GM21367 (cell line): ENCODE data around the gene HECTD4.
"Not testable (repeated sequence)": the region's sequence is repeated elsewhere in the genome, so short reads cannot be mapped to it uniquely, and the experiment has no call there.

ENCODE experiments used
- ATAC-seq: cut with Tn5 transposase; IDR thresholded peaks from one replicate; pipeline ENCODE4 v1.9.1; 2021; ENCODE audit not compliant: unreplicated experiment

The HECTD4 gene

GRCh38 chr12:112164011-112164660, 218.1 kb downstream of the HECTD4 start:
- no peak for ATAC-seq

- ATAC-seq, result no peak
These were observed 218.7 kb downstream of the HECTD4 start for GRCh38 chr12:112163471-112163991.

- ATAC-seq, result no peak
These were observed 219.2 kb downstream of the HECTD4 start for GRCh38 chr12:112163056-112163455.

GRCh38 chr12:112162241-112162790, 219.9 kb downstream of the HECTD4 start:
- ATAC-seq, result no peak

DNA sequence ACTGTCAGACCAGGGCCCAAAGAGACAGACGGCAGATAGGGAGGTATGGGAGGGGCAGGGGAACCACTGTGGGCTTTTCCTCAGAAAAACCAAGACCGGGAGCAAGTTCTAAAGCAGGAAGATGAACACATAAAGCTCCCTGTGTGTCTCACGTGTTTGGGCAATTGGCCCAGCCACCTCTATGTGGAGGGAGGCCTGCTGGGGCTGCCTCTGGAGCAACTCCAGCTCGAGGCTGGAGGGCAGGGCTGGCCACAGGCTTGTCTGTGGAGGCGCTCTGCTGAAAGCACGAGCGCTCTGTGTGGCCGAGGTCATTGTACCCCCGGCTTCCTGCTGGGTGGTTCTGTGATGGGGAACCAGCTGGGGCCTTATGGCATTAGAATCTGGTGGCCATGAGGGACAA, 220.5 kb downstream of the HECTD4 start:
- no peak for ATAC-seq

GRCh38 chr12:112160611-112161010, 221.6 kb downstream of the HECTD4 start:
- no peak for ATAC-seq

DNA sequence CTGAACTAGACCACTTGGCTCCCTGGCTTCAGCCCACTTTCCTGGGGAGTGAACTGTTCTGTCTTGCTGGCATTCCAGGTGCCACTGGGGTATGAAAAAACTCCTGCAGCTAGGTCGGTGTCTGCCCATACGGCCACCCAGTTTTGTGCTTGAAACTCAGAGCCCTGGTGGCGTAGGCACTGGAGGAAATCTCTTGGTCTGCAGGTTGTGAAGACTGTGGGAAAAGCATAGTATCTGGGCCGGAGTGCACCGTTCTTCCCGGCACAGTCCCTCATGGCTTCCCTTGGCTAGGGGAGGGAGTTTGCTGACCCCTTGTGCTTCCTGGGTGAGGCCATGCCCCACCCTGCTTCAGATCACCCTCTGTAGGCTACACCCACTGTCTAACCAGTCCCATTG, 223.1 kb downstream of the HECTD4 start:
- no peak for ATAC-seq

- not testable (repeated sequence) for ATAC-seq
These were observed 223.6 kb downstream of the HECTD4 start for GRCh38 chr12:112158461-112159145.

DNA sequence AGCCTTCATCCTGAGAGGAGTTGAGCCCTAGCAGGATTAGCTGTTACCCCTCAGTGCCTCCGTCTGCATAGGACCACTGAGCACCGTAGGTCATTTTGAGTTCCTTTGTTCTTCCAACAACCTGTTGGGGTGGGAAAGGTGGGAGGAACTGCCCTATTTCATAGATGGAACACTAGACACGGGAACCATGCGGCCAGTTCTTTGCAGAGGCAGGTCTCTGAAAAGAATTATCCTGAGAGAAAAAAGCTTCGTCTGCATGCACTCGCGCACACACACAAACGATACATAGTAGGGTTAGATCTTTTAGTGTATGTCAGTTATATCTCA, 228.4 kb downstream of the HECTD4 start:
- no peak for ATAC-seq

GRCh38 chr12:112153181-112153892, 228.9 kb downstream of the HECTD4 start:
- ATAC-seq, result no peak

- no peak for ATAC-seq
These were observed 230.3 kb downstream of the HECTD4 start for GRCh38 chr12:112151766-112152541.

DNA sequence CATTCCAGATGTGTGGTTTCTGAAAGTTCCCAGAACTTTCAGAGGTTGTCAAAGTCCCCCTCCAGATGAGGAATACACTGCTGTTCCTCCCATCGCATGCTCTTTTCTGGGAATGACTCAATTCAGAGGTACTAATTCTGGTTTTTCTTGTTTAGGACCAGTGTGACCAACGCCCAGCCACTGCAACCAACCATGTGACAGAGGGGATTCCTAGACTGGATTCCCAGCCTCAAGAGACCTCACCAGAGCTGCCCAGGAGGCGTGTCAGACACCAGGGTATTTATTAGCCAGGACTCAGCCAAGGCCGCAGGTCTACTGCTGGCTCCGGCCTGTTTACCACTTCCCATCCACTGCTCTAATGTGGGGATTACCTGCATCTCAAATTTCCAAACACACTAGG, 232.6 kb downstream of the HECTD4 start:
- no peak for ATAC-seq

DNA sequence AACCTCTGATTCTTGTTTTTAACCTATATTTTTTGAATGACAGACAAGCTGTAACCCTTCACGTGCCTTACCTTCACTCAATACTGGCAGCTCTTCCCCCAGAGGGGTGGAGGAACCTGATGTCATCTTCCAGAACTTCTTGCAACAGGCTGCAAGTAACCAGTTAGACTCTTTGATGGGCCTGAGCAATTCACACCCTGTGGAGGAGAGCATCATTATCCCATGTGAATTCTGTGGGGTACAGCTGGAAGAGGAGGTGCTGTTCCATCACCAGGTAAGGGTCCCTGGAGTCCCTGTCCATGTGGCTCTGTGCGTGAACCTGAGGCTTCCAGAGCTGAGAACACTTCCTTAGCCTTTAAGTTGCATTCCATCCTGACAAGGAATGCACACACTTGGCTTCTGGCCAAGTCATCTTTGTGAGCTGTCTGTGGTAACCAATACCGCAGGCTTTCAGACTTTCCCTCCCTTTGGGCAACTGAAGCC, 234.2 kb downstream of the HECTD4 start:
- ATAC-seq, result no peak

DNA sequence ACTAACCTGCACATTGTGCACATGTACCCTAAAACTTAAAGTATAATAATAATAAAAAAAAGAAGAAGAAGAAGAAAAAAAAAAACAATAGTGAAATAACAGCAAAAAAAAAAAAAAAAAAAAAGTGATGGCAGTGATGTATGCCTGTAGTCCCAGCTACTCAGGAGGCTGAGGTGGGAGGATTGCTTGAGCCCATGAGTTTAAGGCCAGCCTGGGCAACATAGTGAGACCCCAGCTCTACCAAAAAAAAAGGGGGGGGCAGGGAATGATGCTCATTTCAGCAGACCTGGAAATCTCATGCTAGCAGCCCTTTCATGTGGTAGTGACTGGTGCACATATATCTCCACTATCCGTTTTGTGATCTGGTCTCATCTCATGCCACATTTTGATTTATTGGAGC, 236.1 kb downstream of the HECTD4 start:
- ATAC-seq, result no peak

DNA sequence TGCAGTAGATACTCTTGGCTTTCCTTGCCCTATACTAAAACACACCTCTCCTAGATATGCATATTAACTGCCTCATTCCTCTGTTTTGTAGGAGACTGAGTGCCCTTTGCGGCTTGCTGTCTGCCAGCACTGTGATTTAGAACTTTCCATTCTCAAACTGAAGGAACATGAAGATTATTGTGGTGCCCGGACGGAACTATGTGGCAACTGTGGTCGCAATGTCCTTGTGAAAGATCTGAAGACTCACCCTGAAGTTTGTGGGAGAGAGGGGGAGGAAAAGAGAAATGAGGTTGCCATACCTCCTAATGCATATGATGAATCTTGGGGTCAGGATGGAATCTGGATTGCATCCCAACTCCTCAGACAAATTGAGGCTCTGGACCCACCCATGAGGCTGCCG, 241.5 kb downstream of the HECTD4 start:
- ATAC-seq, result no peak

GRCh38 chr12:112134731-112135130, 247.5 kb downstream of the HECTD4 start:
- no peak for ATAC-seq

- ATAC-seq, result no peak
These were observed 248.8 kb downstream of the HECTD4 start for GRCh38 chr12:112133418-112133817.

GRCh38 chr12:112131686-112132085, 250.5 kb downstream of the HECTD4 start:
- no peak for ATAC-seq

DNA sequence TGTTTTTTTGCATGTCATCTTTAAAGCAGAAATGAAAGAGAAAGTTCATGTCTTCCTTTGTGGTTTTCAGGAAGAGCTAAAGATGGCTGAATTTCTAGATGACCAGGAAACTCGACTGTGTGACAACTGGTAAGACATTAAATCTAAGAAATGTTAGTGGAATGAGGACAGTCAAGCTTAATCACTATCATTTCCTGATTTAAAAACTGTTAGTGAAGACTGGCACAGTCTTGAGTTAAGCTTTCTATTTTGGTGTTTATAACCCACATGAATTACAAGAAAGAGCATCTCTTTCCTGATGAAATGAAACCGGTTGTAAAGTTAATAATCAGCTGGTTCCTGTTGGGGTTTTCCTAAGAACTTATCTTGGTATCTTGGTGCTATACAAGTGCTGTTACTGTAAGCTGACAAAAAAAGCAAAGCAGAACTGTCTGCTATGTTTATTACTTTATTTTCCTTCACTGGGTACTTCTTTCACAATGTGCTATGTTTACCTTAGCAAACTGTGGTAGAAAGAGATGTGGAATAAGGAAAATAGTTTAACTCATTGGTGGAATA, 251.7 kb downstream of the HECTD4 start:
- no peak for ATAC-seq

DNA sequence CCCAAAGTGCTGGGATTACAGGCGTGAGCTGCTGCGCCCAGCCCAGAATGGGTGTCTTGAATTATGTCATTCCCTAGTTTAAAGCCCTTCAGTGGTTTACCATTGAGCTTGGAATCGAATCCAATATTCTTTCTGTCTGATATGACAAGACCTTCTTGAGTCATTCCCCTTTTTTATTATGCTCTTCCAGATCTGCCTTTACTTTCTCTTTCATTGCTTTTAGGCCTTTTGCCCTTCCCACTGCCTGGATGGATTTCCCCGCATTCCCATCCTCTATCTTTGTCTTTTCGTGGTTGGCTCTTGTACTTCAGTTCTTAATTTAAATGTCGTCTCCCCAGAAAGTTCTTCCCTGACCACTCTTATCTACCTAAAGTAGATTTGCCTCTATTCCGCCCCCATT, 255.3 kb downstream of the HECTD4 start:
- ATAC-seq, result no peak
